ENCODE data around the gene PLSCR3.

The PLSCR3 gene

DNA sequence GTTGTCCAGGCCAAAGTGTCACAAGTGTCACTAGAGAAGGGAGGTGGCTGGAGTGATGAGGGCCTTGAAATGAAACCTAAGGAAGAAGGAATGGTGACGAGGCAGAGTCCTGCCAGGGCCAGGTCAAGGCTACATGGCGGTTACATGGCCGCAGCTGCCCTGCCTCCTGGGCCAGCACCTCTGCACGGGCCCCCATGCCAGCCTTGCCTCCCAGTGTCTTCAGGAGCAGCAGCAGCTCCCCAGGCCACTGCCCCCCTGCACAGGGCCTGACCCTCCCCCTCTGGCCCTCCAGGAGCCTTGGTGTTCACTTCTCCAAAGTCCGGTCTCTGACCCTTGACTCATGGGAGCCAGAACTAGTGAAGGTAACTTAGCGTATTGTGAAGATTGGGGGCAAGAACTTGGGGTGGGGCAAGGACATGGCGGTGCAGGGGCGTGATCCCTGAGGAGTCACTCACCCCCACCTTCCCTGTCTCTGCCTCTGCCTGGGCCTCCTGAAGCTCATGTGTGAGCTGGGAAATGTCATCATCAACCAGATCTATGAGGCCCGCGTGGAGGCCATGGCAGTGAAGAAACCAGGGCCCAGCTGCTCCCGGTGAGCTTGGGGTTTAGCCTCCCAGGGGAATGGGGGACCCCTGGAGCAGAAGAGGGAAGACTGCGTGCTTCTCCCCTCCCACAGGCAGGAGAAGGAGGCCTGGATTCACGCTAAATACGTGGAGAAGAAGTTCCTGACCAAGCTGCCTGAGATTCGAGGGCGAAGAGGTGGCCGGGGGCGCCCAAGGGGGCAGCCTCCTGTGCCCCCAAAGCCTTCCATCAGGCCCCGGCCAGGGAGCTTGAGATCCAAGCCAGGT is 46.5 kb downstream of the PLSCR3 start:
- no peak for DNase-seq (ENCODE audit: low spot score)

DNA sequence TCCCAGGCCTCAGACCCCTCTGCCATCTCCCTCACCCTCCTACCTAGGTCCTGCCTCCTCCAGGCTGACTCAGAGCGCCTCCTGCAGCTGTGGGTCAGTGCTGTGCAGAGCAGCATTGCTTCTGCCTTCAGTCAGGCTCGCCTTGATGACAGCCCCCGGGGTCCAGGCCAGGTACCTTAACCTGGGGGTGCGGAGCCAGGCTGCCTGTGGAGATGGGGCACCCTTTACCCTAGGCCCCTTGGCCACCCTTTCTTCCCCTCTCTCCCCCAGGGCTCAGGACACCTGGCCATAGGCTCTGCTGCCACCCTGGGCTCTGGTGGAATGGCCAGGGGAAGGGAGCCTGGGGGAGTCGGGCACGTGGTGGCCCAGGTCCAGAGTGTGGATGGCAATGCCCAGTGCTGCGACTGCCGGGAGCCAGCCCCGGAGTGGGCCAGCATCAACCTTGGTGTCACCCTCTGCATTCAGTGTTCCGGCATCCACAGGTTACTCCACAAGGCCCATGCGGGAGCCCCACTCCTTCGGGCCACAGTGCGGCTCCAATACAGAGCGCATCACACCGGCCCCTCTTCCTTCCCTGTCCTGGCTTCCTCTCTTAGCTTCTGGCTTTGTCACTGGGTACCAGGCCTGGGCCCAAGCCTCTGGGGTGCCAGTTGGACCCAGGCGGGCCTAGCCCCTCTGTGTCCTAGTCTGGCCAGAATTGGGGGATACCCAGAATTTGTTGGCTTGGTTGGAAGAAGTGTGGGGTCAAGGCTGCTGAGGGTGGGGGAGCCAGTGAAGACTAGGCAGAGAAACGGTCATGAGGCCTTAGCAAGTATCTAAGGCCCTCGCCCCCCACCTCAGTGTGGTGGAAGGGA is 47.3 kb downstream of the PLSCR3 start:
- DNase-seq (ENCODE audit: low spot score), result no peak

DNA sequence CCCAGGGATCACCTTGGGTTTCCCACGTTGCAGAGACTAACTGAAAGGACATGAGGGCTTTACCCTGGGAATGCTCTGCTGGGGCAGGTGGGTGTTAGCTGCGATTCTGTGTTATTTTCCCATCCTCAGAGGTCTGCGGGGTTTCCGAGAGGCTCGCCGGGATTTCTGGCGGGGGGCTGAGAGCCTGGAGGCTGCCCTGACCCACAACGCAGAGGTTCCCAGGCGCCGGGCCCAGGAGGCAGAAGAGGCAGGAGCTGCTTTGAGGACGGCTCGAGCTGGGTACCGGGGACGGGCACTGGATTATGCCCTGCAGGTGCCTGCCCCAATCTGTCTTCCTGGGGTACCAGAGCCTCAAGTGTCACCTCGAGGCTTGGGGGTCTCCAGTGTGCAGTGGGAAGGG is 51.1 kb downstream of the PLSCR3 start:
- DNase-seq (ENCODE audit: low spot score), result no peak

DNA sequence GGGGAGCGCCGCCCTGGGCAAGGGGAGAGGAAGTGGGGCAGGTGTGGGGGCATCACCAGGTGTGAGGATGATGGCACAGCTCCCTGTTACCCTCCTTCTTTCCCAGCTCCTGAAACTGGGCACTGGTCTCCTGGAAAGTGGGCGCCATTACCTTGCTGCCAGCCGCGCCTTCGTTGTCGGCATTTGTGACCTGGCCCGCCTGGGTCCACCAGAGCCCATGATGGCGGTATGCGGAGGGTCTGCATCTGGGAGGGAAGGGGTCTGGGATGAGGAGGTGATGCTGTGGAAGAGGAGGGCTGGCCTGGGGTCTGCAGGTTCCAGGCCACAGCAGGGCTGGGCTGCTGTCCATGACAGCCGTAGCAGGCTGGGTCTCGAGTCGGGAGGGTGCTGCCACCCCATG is 52.5 kb downstream of the PLSCR3 start:
- no peak for DNase-seq (ENCODE audit: low spot score)

DNA sequence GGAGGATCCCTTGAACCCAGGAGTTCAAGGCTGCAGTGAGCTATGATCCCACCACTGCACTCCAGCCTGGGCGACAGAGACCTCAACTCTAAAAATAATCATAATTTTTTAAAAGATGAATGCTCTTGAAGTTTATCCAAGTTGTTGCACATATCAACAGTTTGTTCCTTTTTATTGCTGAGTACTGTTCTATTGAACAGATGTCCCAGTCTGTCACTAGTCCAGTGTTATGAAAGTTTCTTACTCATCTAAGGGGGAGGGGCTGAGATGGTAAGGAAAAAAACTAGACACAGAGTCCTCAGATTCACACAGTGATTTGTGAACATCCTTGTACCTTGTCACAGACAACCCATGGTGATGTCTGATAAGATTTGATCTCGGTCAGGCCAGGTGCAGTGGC is 54.1 kb downstream of the PLSCR3 start:
- no peak for DNase-seq (ENCODE audit: low spot score)
